Ovary (tissue), 3 donors: ENCODE data around the gene BGN.

Source experiments
- EP300 ChIP-seq: sonication (generic); formaldehyde crosslinking; IDR thresholded peaks from one replicate; pipeline ENCODE4 v1.6.1; 2017; ENCODE audit warnings: antibody characterized with exemption
- POLR2A ChIP-seq: fragments of 450-650 bp; IDR thresholded peaks from one replicate; pipeline ENCODE4 v1.6.1; 2017; ENCODE audit warnings: antibody characterized with exemption, mild to moderate bottlenecking, moderate library complexity
- TF ChIP-seq, protein P1 (sequence below), 3 donors: fragments of 450-650 bp in 2 of 3; fragments of 200-600 bp in 1 of 3; IDR thresholded peaks; one replicate each; pipeline versions ENCODE4 v1.5.1 to v1.8.0; 2016 to 2022; ENCODE audit warnings: antibody characterized with exemption in 3 of 3, mild to moderate bottlenecking in 1 of 3
- donor health status: DM: no; HTN: no; CAD: no.

DNA sequence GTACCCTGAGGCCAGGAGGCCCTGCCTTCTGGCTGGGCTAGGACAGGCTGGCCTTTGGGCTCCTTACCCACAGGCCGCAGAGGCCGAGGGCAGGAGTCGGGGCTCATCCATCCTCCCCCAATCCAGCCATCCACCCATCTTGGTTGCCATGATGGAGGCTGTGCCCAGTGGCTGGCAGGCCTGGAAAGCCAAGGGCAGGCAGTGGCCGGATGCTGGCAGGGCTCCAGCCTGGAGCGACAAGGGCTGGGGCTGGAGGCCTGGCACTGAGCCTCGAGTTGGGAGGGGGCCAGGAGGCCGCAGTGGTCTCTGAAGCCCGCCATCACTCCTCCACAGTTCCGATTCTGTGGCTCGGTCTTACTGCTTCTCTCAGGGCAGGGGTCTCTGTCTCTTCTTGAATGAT lies 8.6 kb upstream of the BGN start:
- TF ChIP-seq EP300 = no peak
- no peak for TF ChIP-seq POLR2A
- TF ChIP-seq, protein P1, sequence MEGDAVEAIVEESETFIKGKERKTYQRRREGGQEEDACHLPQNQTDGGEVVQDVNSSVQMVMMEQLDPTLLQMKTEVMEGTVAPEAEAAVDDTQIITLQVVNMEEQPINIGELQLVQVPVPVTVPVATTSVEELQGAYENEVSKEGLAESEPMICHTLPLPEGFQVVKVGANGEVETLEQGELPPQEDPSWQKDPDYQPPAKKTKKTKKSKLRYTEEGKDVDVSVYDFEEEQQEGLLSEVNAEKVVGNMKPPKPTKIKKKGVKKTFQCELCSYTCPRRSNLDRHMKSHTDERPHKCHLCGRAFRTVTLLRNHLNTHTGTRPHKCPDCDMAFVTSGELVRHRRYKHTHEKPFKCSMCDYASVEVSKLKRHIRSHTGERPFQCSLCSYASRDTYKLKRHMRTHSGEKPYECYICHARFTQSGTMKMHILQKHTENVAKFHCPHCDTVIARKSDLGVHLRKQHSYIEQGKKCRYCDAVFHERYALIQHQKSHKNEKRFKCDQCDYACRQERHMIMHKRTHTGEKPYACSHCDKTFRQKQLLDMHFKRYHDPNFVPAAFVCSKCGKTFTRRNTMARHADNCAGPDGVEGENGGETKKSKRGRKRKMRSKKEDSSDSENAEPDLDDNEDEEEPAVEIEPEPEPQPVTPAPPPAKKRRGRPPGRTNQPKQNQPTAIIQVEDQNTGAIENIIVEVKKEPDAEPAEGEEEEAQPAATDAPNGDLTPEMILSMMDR (IDR thresholded peaks at IDR 0.05) = no peak
